GM19239 (cell line): ENCODE measurements around the gene BLOC1S3.
A peak's percentile ranks its signal among the peaks of the same experiment; 100 is the strongest.

Experiments
- DNase-seq: peaks from one replicate; pipeline ENCODE4 v3.0.0; 2011; ENCODE audit warnings: low spot score; ENCODE audit not compliant: insufficient read length
- FAIRE-seq: peaks from 2 replicates; lab custom pipeline; 2011; peaks lifted over from hg19 to GRCh38; lab: Jason Lieb, UNC

The BLOC1S3 gene

GRCh38 chr19:45159971-45160324 is 18.6 kb upstream of the BLOC1S3 start:
- DNase-seq = no peak
- no peak for FAIRE-seq

GRCh38 chr19:45160870-45161737 is 17.5 kb upstream of the BLOC1S3 start, which contains the start of gene NKPD1:
Gene NKPD1 (minus strand): TSS chr19:45160982. CDS start chr19:45160150, 832 bp downstream.
- no peak for FAIRE-seq
- DNase-seq = no peak

- no peak for DNase-seq
- FAIRE-seq = no peak
Measured at GRCh38 chr19:45161738-45162607, 16.6 kb upstream of the BLOC1S3 start.

- FAIRE-seq (no peak), DNase-seq (no peak)
Measured at GRCh38 chr19:45162608-45163143, 15.9 kb upstream of the BLOC1S3 start.

GRCh38 chr19:45163156-45163555 is 15.4 kb upstream of the BLOC1S3 start:
- FAIRE-seq = no peak
- DNase-seq = no peak

- DNase-seq (no peak), FAIRE-seq (no peak)
Measured at GRCh38 chr19:45163751-45164460, 14.7 kb upstream of the BLOC1S3 start.

- FAIRE-seq (peak; percentile 93), DNase-seq (peak; percentile 83)
Measured at GRCh38 chr19:45164577-45165335, 13.8 kb upstream of the BLOC1S3 start.

GRCh38 chr19:45166723-45167252 is 11.8 kb upstream of the BLOC1S3 start:
- FAIRE-seq (no peak), DNase-seq (no peak)

GRCh38 chr19:45168767-45169351 is 9.7 kb upstream of the BLOC1S3 start:
- FAIRE-seq (no peak), DNase-seq (no peak)

- FAIRE-seq (no peak), DNase-seq (no peak)
Measured at GRCh38 chr19:45169602-45170001, 9.0 kb upstream of the BLOC1S3 start.

- no peak for DNase-seq
- FAIRE-seq = no peak
Measured at GRCh38 chr19:45170146-45171106, 8.2 kb upstream of the BLOC1S3 start.

GRCh38 chr19:45171211-45171623 is 7.4 kb upstream of the BLOC1S3 start:
- no peak for FAIRE-seq
- DNase-seq = no peak

- FAIRE-seq (no peak), DNase-seq (no peak)
Measured at GRCh38 chr19:45172173-45172572, 6.4 kb upstream of the BLOC1S3 start.

GRCh38 chr19:45172611-45173208 is 5.9 kb upstream of the BLOC1S3 start:
- DNase-seq (no peak), FAIRE-seq (no peak)

- DNase-seq (no peak), FAIRE-seq (no peak)
Measured at GRCh38 chr19:45173816-45174215, 4.8 kb upstream of the BLOC1S3 start.

GRCh38 chr19:45175515-45176345 is 2.9 kb upstream of the BLOC1S3 start:
- FAIRE-seq (no peak), DNase-seq (no peak)
